ENCODE data around the gene MYOG. TPM values are rescaled to one million over a fixed set of nuclear protein-coding genes. Genes with fewer than 3 reads are reported as not detected.

Gene MYOG
- total and polyA plus RNA-seq, 12 donors, result 0.11 TPM; not detected in 11

DNA sequence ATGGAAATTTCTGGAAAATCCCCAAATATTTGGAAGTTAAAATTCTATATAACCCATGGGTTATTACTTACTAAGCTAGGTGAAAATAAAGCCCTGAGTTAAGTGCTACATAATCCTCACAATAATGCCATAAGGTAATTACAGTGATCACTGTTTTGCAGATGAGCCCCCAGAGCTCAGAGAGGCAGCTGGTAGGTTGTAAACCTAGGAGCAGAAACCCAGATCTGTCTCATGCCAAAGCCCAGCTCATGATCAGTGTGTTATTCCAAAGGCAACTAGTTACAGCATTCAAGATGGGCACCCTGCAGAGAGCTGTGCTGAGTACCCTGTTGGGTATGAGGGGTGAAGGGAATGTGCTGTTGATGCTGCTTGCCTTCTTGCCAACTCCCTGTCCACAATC, 10.8 kb upstream of the MYOG start:
- no peak overlapping the region for H3K4me3 ChIP-seq
- TF ChIP-seq, protein P1, sequence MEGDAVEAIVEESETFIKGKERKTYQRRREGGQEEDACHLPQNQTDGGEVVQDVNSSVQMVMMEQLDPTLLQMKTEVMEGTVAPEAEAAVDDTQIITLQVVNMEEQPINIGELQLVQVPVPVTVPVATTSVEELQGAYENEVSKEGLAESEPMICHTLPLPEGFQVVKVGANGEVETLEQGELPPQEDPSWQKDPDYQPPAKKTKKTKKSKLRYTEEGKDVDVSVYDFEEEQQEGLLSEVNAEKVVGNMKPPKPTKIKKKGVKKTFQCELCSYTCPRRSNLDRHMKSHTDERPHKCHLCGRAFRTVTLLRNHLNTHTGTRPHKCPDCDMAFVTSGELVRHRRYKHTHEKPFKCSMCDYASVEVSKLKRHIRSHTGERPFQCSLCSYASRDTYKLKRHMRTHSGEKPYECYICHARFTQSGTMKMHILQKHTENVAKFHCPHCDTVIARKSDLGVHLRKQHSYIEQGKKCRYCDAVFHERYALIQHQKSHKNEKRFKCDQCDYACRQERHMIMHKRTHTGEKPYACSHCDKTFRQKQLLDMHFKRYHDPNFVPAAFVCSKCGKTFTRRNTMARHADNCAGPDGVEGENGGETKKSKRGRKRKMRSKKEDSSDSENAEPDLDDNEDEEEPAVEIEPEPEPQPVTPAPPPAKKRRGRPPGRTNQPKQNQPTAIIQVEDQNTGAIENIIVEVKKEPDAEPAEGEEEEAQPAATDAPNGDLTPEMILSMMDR (IDR thresholded peaks at IDR 0.05), result no peak
- no peak for TF ChIP-seq POLR2A (IDR thresholded peaks at IDR 0.05)
- H3K27ac ChIP-seq, result no peak overlapping the region
- peaks cover 0 to 9% (median 0%) of the 10 kb centered on the region in 3 donors for H3K9me3 ChIP-seq (replicated peaks in 1 of 3)
- DNase-seq, result no peak
- no peaks in the 10 kb centered on the region for H3K4me1 ChIP-seq (replicated peaks in 1 of 2)
- no peaks in the 10 kb centered on the region for H3K36me3 ChIP-seq (replicated peaks in 1 of 2)
- peaks cover 3% of the 10 kb centered on the region for H3K27me3 ChIP-seq
- intact Hi-C loops (cut with DNase I), result no loop called here

DNA sequence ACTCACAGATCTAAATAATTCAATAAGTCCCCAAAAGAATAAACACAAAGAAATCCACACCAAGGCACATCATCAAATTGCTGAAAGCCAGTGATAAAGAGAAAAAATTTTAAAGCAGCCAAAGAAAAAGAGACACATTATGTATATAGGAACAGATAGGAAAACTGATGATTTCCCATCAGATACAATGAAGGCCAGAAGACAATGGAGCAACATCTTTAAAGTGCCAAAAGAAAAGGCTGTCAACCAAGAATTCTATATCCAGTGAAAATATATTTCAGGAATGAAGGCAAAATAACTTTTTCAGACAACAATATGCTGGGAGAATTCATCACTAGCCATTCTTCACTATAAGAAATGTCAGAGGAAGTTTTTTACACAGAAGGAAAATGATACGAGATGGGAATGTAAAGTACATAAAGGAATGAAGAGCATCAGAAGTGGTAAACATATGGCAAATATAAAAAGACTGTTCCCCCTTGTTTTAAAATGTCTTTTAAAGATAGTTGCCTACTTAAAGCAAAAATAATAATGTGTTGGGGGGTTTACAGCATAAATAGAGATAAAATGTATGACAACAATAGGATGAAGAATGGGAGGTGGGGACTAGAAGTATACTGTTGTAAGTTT, 9.4 kb upstream of the MYOG start:
- WGBS, 4 donors, result 85 to 90% (median 88%) methylated on average over 1 of the region's 1 CpG
- Histone ChIP-seq H3K27me3 (peaks cover 3% of the 10 kb centered on the region), H3K27ac (no peak overlapping the region), H3K4me3 (no peak overlapping the region), H3K4me1 (replicated peaks in 1 of 2) (no peaks in the 10 kb centered on the region), H3K9me3 (replicated peaks in 1 of 3) (peaks cover 0 to 9% (median 0%) of the 10 kb centered on the region in 3 donors), H3K36me3 (replicated peaks in 1 of 2) (no peaks in the 10 kb centered on the region)
- intact Hi-C loops (cut with DNase I), result no loop called here
- TF ChIP-seq, protein P1 (IDR thresholded peaks at IDR 0.05), result no peak
- no peak for TF ChIP-seq POLR2A (IDR thresholded peaks at IDR 0.05)
- no peak for DNase-seq

DNA sequence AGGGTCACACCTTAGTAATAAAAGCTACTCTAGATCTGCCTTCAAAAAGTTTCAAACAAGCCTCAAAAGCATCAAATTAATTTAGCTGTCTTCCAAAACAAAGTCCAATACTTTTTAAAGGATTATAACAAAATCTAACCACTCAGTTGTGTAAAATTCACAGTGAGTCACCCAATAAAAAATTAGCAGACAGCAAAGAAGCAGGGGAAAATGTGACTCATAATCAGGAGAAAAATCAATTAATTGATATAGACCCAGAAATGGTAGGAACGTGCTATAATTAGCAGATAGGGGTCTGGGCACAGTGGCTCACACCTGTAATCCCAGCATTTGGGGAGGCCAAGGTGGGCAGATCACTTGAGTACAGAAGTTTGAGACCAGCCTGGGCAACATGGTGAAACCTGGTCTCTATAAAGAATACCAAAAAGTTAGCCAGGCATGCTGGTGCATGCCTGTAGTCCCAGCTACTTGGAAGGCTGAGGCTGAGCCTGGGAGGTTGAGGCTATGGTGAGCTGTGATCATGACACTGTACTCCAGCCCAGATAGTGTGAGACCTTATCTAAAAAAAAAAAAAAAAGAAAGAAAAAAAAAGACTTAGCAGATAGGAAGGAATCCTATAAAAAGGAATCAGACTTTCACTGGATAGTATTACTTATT, 8.1 kb upstream of the MYOG start:
- peaks cover 3% of the 10 kb centered on the region for H3K27me3 ChIP-seq
- no peak for TF ChIP-seq POLR2A (IDR thresholded peaks at IDR 0.05)
- TF ChIP-seq, protein P1 (IDR thresholded peaks at IDR 0.05), result no peak
- no peak for DNase-seq
- no peak overlapping the region for H3K4me3 ChIP-seq
- intact Hi-C loops (cut with DNase I), result no loop called here
- no peaks in the 10 kb centered on the region for H3K36me3 ChIP-seq (replicated peaks in 1 of 2)
- 68 to 92% (median 82%) methylated on average over 1 of the region's 1 CpG for WGBS, 4 donors
- no peaks in the 10 kb centered on the region for H3K4me1 ChIP-seq (replicated peaks in 1 of 2)
- H3K9me3 ChIP-seq (replicated peaks in 1 of 3), result peaks cover 0 to 9% (median 0%) of the 10 kb centered on the region in 3 donors
- H3K27ac ChIP-seq, result no peak overlapping the region

DNA sequence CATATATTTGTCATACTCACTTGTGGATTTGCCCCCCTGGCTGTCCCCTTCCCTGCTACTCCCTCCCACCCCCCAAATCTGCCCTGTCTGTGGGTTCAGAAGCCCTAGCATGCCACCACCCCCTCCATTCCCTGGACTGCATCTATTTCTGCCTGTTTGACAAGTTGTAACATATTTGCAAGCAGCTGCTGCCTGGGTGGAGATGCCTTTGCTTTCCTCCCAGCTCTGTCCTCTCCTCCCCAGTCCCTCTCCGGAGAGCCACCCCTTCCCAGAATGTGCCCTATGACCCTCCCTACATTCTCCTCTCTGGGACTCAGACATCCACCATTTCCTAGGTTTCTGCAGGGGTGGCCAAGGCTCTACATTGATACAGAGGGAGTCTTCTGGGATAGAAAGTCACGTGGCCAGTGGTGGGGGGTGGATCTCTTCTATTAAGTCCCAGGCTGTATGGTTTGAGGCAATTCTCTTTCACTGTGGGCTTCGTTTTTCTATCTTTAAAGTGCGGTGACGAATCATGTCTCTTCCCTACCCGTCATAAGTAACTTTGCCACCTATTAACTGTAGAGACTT, 6.0 kb upstream of the MYOG start:
- Histone ChIP-seq H3K9me3 (replicated peaks in 1 of 3) (peaks cover 0 to 9% (median 0%) of the 10 kb centered on the region in 3 donors), H3K36me3 (replicated peaks in 1 of 2) (no peaks in the 10 kb centered on the region), H3K4me3 (no peak overlapping the region), H3K27me3 (peaks cover 3% of the 10 kb centered on the region), H3K27ac (no peak overlapping the region), H3K4me1 (replicated peaks in 1 of 2) (no peaks in the 10 kb centered on the region)
- intact Hi-C loops (cut with DNase I), result no loop called here
- TF ChIP-seq POLR2A (IDR thresholded peaks at IDR 0.05), result no peak
- TF ChIP-seq, protein P1 (IDR thresholded peaks at IDR 0.05), result no peak
- no peak for DNase-seq
- 69 to 79% (median 77%) methylated on average over 6 of the region's 6 CpGs for WGBS, 4 donors

Measured in adrenal gland (tissue), 12 donors.